Esophagus squamous epithelium (tissue), 5 donors: ENCODE results near the gene AKNA. TPM values are rescaled to one million over a fixed set of nuclear protein-coding genes. Genes with fewer than 3 reads are reported as not detected.

Experiments used
- DNase-seq: peaks from one replicate; lab custom pipeline; 2025; lab: John Stamatoyannopoulos, UW
- H3K27ac ChIP-seq, 4 donors: fragments of 200-600 bp; sonication (generic); one replicate each; pipeline ENCODE4 v1.5.1; 2016 to 2019; ENCODE audit warnings: mild to moderate bottlenecking in 1 of 4
- H3K27me3 ChIP-seq, 4 donors: fragments of 200-600 bp; sonication (generic); 1 replicate in 3 of 4; 2 replicates in 1 of 4; pipeline versions ENCODE4 v1.5.1 to v1.6.0; 2017 to 2021; ENCODE audit warnings: antibody characterized with exemption in 1 of 4
- H3K36me3 ChIP-seq, 3 donors: fragments of 200-600 bp; sonication (generic); one replicate each; pipeline ENCODE4 v1.5.1; 2016 to 2019
- H3K4me1 ChIP-seq, 3 donors: fragments of 200-600 bp; sonication (generic); one replicate each; pipeline ENCODE4 v1.5.1; 2017 to 2019
- H3K4me3 ChIP-seq, 4 donors: fragments of 200-600 bp; sonication (generic); 1 replicate in 3 of 4; 2 replicates in 1 of 4; pipeline ENCODE4 v1.5.1; 2016 to 2019; ENCODE audit warnings: mild to moderate bottlenecking in 2 of 4, moderate library complexity in 1 of 4
- H3K9me3 ChIP-seq, 3 donors: fragments of 200-600 bp; sonication (generic); one replicate each; pipeline ENCODE4 v1.5.1; 2016 to 2019
- CTCF ChIP-seq, 6 experiments: fragments of 450-650 bp in 4 of 6; fragments of 200-600 bp in 2 of 6; sonication (generic) in 2 of 6; IDR thresholded peaks; one replicate each; pipeline ENCODE4 v1.5.1; 2016 to 2019; ENCODE audit warnings: antibody characterized with exemption in 6 of 6, mild to moderate bottlenecking in 4 of 6, moderate library complexity in 4 of 6
- POLR2A ChIP-seq, 4 donors: fragments of 450-650 bp; IDR thresholded peaks; one replicate each; pipeline ENCODE4 v1.6.1; 2017; ENCODE audit warnings: antibody characterized with exemption in 4 of 4, mild to moderate bottlenecking in 4 of 4, moderate library complexity in 3 of 4
- WGBS, 2 donors: methylation state at CpG; one replicate each; pipeline ENCODE4 v1.1.5; 2018; 5-methylcytosine and 5-hydroxymethylcytosine counted together
- intact Hi-C: fragments of 100-400 bp; cut with DNase I; formaldehyde crosslinking; loops from one replicate; pipeline ENCODE4 v1.15.0; 2022
- total RNA-seq, 4 donors: library from RNA; depleted of rRNA; stranded (reverse); fragments of >200 nt; gene quantifications; one replicate each; pipeline ENCODE4 v1.1.0, GENCODE V29; 2016
- donor health status: DM: yes; HTN: yes; CAD: no.

Gene AKNA
- total RNA-seq, 4 donors from 2014 or later, result 6.1 to 25.0 (median 7.6) TPM

GRCh38 chr9:114365194-114365593, 22.6 kb downstream of the AKNA start:
- TF ChIP-seq POLR2A (IDR thresholded peaks at IDR 0.05) (no peak), CTCF (IDR thresholded peaks at IDR 0.05) (no peak)
- intact Hi-C loops, result no loop called here

GRCh38 chr9:114364134-114365041, 23.4 kb downstream of the AKNA start:
- DNase-seq, result no peak
- peaks cover 0 to 50% (median 4%) of the 10 kb centered on the region in 3 donors for H3K4me1 ChIP-seq
- 41 to 57% methylated on average over 5 to 6 of the region's 6 CpGs for WGBS, 2 donors
- no peaks in the 10 kb centered on the region for H3K9me3 ChIP-seq
- peaks cover 17 to 83% (median 17%) of the 10 kb centered on the region in 3 donors for H3K36me3 ChIP-seq
- intact Hi-C loops, result no loop called here
- no peak overlapping the region for H3K4me3 ChIP-seq
- H3K27ac ChIP-seq, result peak overlapping the region in 3 of 4 donors; percentile 26 to 69 (median 56)
- TF ChIP-seq CTCF (IDR thresholded peaks at IDR 0.05), result no peak
- TF ChIP-seq POLR2A (IDR thresholded peaks at IDR 0.05), result no peak
- no peaks in the 10 kb centered on the region for H3K27me3 ChIP-seq

More at GRCh38 chr9:114365194-114365593, 22.6 kb downstream of the AKNA start:
- no peak for DNase-seq
- peaks cover 0 to 54% (median 4%) of the 10 kb centered on the region in 3 donors for H3K4me1 ChIP-seq
- H3K36me3 ChIP-seq, result peaks cover 9 to 78% (median 9%) of the 10 kb centered on the region in 3 donors
- H3K27ac ChIP-seq, result peak overlapping the region in 2 of 4 donors; percentile 56 to 69
- H3K4me3 ChIP-seq, result no peak overlapping the region
- no peaks in the 10 kb centered on the region for H3K9me3 ChIP-seq
- no peaks in the 10 kb centered on the region for H3K27me3 ChIP-seq
- 85 to 86% methylated on average over 2 of the region's 2 CpGs for WGBS, 2 donors

- H3K27ac ChIP-seq, result peak overlapping the region in 3 of 4 donors; percentile 7 to 33 (median 24)
Measured at GRCh38 chr9:114363424-114363823, 24.4 kb downstream of the AKNA start.

GRCh38 chr9:114362394-114362793, 25.4 kb downstream of the AKNA start:
- intact Hi-C loops, result no loop called here
- 77% methylated on average over 5 of the region's 12 CpGs; no CpG with 5 or more reads in 1 of the 2 donors for WGBS, 2 donors
- no peak overlapping the region for H3K4me3 ChIP-seq
- no peaks in the 10 kb centered on the region for H3K27me3 ChIP-seq
- peaks cover 27 to 85% (median 33%) of the 10 kb centered on the region in 3 donors for H3K36me3 ChIP-seq
- H3K4me1 ChIP-seq, result peaks cover 0 to 36% (median 4%) of the 10 kb centered on the region in 3 donors
- DNase-seq, result no peak
- no peaks in the 10 kb centered on the region for H3K9me3 ChIP-seq
- TF ChIP-seq CTCF (IDR thresholded peaks at IDR 0.05) (no peak), POLR2A (IDR thresholded peaks at IDR 0.05) (no peak)
- H3K27ac ChIP-seq, result no peak overlapping the region

More at GRCh38 chr9:114363424-114363823, 24.4 kb downstream of the AKNA start:
- H3K4me3 ChIP-seq, result no peak overlapping the region
- peaks cover 20 to 85% (median 23%) of the 10 kb centered on the region in 3 donors for H3K36me3 ChIP-seq
- H3K4me1 ChIP-seq, result peaks cover 0 to 46% (median 4%) of the 10 kb centered on the region in 3 donors
- DNase-seq, result no peak
- intact Hi-C loops, result no loop called here
- WGBS, 2 donors, result 35 to 56% methylated on average over 2 of the region's 2 CpGs
- no peaks in the 10 kb centered on the region for H3K9me3 ChIP-seq
- H3K27me3 ChIP-seq, result no peaks in the 10 kb centered on the region
- TF ChIP-seq POLR2A (IDR thresholded peaks at IDR 0.05) (no peak), CTCF (IDR thresholded peaks at IDR 0.05) (no peak)

- whole genome bisulfite sequencing, 2 donors, result 89 to 94% methylated on average over 7 of the region's 7 CpGs
- no peak overlapping the region for H3K4me3 ChIP-seq
- no peak for DNase-seq
- intact Hi-C loops, result no loop called here
- peaks cover 32 to 85% (median 37%) of the 10 kb centered on the region in 3 donors for H3K36me3 ChIP-seq
- no peak for TF ChIP-seq POLR2A (IDR thresholded peaks at IDR 0.05)
- TF ChIP-seq CTCF (IDR thresholded peaks at IDR 0.05), result no peak
- H3K9me3 ChIP-seq, result no peaks in the 10 kb centered on the region
- H3K27me3 ChIP-seq, result no peaks in the 10 kb centered on the region
- no peak overlapping the region for H3K27ac ChIP-seq
- peaks cover 0 to 27% (median 4%) of the 10 kb centered on the region in 3 donors for H3K4me1 ChIP-seq
Measured at GRCh38 chr9:114361542-114361941, 26.2 kb downstream of the AKNA start.
